Lower leg skin (tissue), 4 donors: ENCODE results near the gene CELF2. TPM values are rescaled to one million over a fixed set of nuclear protein-coding genes. Genes with fewer than 3 reads are reported as not detected.

Experiments
- DNase-seq, 2 donors: peaks; one replicate each; pipeline ENCODE4 v3.0.0-alpha.2; 2019; ENCODE audit warnings: low spot score in 2 of 2
- H3K4me3 ChIP-seq: fragments of 200-600 bp; sonication (generic); 2 replicates; pipeline ENCODE4 v1.5.1; 2017; ENCODE audit warnings: mild to moderate bottlenecking, low read depth; ENCODE audit not compliant: poor library complexity, severe bottlenecking
- POLR2A ChIP-seq, 2 donors: fragments of 450-650 bp; IDR thresholded peaks; one replicate each; pipeline ENCODE4 v1.6.1; 2016 to 2017; ENCODE audit warnings: antibody characterized with exemption in 2 of 2, mild to moderate bottlenecking in 1 of 2, moderate library complexity in 1 of 2
- WGBS, 2 donors: methylation state at CpG; one replicate each; pipeline ENCODE4 v1.1.5; 2018; 5-methylcytosine and 5-hydroxymethylcytosine counted together
- intact Hi-C: fragments of 100-400 bp; cut with DNase I; formaldehyde crosslinking; loops from one replicate; pipeline ENCODE4 v1.15.0; 2023; ENCODE audit warnings: low total_unique reads
- total RNA-seq, 4 donors: library from RNA; depleted of rRNA; stranded (reverse); fragments of >200 nt; gene quantifications; one replicate each; pipeline ENCODE4 v1.1.0, GENCODE V29; 2016
- TF ChIP-seq, protein P1 (sequence below), 3 donors: fragments of 450-650 bp; IDR thresholded peaks; one replicate each; pipeline ENCODE4 v1.5.1; 2016; ENCODE audit warnings: antibody characterized with exemption in 3 of 3, mild to moderate bottlenecking in 3 of 3, moderate library complexity in 2 of 3

CELF2 gene
- total RNA-seq, 4 donors from 2014 or later, result 16.9 to 39.9 (median 20.7) TPM

GRCh38 chr10:11334436-11334835, 316.8 kb downstream of the CELF2 start:
- no peak for DNase-seq
- no peak overlapping the region for H3K4me3 ChIP-seq
- intact Hi-C loops, result no loop called here
- 59 to 67% methylated on average over 8 of the region's 8 CpGs for WGBS, 2 donors
- TF ChIP-seq, protein P1, sequence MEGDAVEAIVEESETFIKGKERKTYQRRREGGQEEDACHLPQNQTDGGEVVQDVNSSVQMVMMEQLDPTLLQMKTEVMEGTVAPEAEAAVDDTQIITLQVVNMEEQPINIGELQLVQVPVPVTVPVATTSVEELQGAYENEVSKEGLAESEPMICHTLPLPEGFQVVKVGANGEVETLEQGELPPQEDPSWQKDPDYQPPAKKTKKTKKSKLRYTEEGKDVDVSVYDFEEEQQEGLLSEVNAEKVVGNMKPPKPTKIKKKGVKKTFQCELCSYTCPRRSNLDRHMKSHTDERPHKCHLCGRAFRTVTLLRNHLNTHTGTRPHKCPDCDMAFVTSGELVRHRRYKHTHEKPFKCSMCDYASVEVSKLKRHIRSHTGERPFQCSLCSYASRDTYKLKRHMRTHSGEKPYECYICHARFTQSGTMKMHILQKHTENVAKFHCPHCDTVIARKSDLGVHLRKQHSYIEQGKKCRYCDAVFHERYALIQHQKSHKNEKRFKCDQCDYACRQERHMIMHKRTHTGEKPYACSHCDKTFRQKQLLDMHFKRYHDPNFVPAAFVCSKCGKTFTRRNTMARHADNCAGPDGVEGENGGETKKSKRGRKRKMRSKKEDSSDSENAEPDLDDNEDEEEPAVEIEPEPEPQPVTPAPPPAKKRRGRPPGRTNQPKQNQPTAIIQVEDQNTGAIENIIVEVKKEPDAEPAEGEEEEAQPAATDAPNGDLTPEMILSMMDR (IDR thresholded peaks at IDR 0.05), result no peak
- no peak for TF ChIP-seq POLR2A (IDR thresholded peaks at IDR 0.05)

DNA sequence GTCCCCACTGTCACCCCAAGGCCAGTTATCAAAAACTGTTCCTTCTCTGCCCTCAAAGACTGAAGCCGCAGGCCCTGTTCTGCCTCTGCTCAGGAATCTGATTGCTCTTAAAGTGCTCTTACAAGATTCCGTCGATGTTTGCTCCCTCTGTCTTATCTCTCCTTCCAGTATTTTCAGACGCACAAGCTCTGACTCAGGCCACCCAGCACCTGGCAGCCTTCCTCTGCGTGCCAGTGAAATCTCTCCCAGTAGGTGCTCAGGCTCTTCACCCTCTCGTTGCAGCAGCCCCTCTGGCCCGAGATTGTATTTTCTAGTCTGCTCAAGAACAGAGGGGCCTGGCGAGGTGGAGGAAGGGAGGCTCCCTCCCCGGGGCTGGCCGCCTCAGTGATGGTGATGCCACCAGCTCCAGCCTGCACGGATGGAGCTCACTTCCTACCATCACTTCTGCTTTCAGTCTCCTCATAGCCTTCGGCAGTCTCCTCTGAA, 317.5 kb downstream of the CELF2 start:
- DNase-seq, result no peak
- intact Hi-C loops, result no loop called here
- 61 to 63% methylated on average over 12 of the region's 12 CpGs for WGBS, 2 donors
- H3K4me3 ChIP-seq, result no peak overlapping the region
- TF ChIP-seq POLR2A (IDR thresholded peaks at IDR 0.05), result no peak
- TF ChIP-seq, protein P1 (IDR thresholded peaks at IDR 0.05), result no peak

DNA sequence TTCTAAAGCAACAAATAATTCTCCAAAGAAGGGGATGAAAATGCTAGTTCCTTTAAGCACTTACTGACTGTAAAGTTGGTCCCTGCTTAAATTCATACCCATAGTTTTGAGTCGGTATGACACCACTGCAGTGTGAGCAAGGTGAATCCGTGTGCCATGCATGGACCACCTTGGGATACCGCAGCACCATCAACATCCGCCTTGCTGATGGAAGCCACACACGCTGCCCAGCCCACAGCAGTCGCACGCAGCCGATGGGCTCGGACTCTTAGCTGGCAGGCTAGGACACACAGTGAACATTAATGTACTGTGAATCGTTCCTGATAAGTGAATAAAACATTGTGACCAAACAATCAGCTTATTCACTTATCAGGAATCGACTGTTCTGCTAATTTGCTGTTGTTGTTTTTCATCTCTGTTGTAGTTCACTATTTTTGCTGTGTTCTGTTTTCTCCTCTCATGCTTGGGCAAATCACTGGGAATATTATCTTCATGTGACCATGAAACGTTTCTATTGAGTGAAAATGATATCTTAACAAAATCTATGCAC, 318.3 kb downstream of the CELF2 start:
- TF ChIP-seq, protein P1 (IDR thresholded peaks at IDR 0.05), result no peak
- no peak for TF ChIP-seq POLR2A (IDR thresholded peaks at IDR 0.05)

DNA sequence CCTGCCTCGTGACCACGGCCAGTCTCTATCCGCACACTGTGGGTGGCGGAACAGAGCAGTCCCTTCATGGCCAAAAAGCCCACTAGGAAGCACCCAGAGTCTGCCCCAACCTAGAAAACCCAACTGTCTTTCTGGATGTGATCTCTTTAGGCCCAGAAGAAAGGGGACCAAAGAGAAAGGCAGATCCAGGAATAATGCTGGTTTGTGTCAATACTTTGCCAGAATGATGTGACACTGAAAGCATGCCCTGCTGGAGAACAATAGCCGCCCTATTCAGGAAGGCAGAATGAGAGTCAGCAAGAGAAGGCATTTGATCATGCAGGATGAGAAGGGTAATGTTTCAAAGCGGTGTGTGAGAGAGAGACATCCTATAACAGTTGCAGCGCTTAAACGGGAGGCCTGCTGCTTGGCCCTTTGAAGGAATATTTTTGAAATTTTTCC, 319.1 kb downstream of the CELF2 start:
- no peak overlapping the region for H3K4me3 ChIP-seq
- WGBS, 2 donors, result 76 to 78% methylated on average over 8 of the region's 8 CpGs
- no peak for DNase-seq
- TF ChIP-seq, protein P1 (IDR thresholded peaks at IDR 0.05), result no peak
- no peak for TF ChIP-seq POLR2A (IDR thresholded peaks at IDR 0.05)
- intact Hi-C loops, result no loop called here

More for the DNA sequence above, 318.3 kb downstream of the CELF2 start:
- no peak overlapping the region for H3K4me3 ChIP-seq
- intact Hi-C loops, result no loop called here
- WGBS, 2 donors, result 90 to 91% methylated on average over 12 of the region's 12 CpGs
- DNase-seq, result no peak

DNA sequence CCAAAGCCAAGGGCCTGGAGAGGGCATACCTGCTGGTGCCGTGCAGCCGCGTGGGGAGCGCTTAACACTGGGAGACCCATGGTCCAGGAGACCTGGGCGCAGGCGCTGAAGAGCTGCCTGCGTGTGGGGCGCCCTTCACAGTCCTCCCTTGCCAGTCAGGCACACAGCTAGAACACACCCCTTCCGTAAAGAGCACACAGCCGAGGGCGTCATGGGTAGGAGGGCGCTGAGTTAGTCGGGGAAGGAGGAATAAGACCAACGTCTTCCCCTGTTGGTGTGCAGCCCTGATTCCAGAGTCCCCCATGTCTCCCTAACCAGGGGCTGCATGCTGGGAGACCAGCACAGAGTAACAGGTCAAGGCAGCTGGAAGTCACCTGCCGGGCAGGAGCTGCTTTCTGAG, 319.8 kb downstream of the CELF2 start:
- WGBS, 2 donors, result 66 to 83% methylated on average over 15 of the region's 15 CpGs
- intact Hi-C loops, result no loop called here
- no peak overlapping the region for H3K4me3 ChIP-seq
- no peak for DNase-seq
- TF ChIP-seq POLR2A (IDR thresholded peaks at IDR 0.05), result no peak
- TF ChIP-seq, protein P1 (IDR thresholded peaks at IDR 0.05), result no peak
